Mucosa of rectum (tissue), 2 donors: ENCODE measurements around the gene ACOXL.

Experiments
- H3K27ac ChIP-seq, 2 donors: one replicate each; pipeline ENCODE4 v1.7.0; 2013; ENCODE audit warnings: inconsistent platforms in 2 of 2, low read depth in 2 of 2, low read length in 2 of 2
- H3K27me3 ChIP-seq, 2 donors: one replicate each; pipeline ENCODE4 v1.7.0; 2013; ENCODE audit warnings: low read length in 2 of 2; ENCODE audit not compliant: control insufficient read depth in 2 of 2, insufficient read depth in 2 of 2
- H3K36me3 ChIP-seq, 2 donors: one replicate each; pipeline ENCODE4 v1.7.0; 2013; ENCODE audit warnings: low read length in 2 of 2; ENCODE audit not compliant: control insufficient read depth in 2 of 2, insufficient read depth in 2 of 2
- H3K4me1 ChIP-seq, 2 donors: one replicate each; pipeline ENCODE4 v1.7.0; 2013; ENCODE audit warnings: low read length in 2 of 2, mild to moderate bottlenecking in 1 of 2; ENCODE audit not compliant: control insufficient read depth in 2 of 2, insufficient read depth in 2 of 2
- H3K4me3 ChIP-seq, 2 donors: one replicate each; pipeline ENCODE4 v1.7.0; 2013; ENCODE audit warnings: low read length in 2 of 2
- H3K9ac ChIP-seq, 2 donors: one replicate each; pipeline ENCODE4 v1.7.0; 2013; ENCODE audit warnings: low read length in 2 of 2, low read depth in 1 of 2, mild to moderate bottlenecking in 1 of 2
- H3K9me3 ChIP-seq, 2 donors: one replicate each; pipeline ENCODE4 v1.7.0; 2013; ENCODE audit warnings: low read length in 2 of 2; ENCODE audit not compliant: control insufficient read depth in 2 of 2
- donor health status: healthy.
- donor health status: Normal muscosa, but diverticular disease.

The ACOXL gene

DNA sequence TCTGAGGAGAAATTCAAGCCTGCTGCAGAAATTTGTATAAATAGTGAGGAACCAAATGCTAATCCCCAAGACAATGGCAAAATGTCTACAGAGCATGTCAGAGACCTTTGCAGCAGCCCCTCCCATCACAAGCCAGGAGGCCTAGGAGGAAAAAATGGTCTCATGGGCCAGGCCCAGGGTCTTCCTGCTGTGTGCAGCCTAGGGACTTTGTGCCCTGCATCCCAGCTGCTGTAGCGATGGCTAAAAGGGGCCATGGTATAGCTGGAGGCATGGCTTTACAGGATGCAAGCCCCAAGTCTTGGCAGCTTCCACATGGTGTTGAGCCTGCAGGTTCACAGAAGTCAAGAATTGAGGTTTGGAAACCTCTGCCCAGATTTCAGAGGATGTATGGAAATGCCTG is 197.2 kb downstream of the ACOXL start:
- Histone ChIP-seq H3K9me3 (peaks cover 3 to 4% of the 10 kb centered on the region in 2 donors), H3K9ac (no peak overlapping the region), H3K4me1 (no peaks in the 10 kb centered on the region), H3K27ac (no peak overlapping the region), H3K27me3 (no peaks in the 10 kb centered on the region), H3K4me3 (no peak overlapping the region), H3K36me3 (no peaks in the 10 kb centered on the region)

DNA sequence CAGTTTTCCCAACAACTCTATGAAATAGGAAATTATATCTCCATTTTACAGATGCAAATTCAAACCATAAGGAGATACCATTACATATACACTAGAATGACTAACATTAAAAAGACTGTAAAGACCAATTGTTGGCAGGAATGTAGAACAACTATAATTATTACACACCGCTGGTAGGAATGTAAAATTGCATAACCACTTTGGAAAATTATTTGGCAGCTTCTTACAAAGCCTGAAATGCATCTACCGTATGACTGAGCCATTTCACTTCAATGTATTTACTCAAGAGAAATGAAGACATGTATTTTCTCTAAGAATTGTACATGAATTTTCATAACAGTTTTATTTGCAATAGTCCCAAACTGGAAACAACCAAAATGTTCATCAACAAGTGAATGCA is 199.3 kb downstream of the ACOXL start:
- H3K4me3 ChIP-seq = no peak overlapping the region
- no peaks in the 10 kb centered on the region for H3K27me3 ChIP-seq
- no peaks in the 10 kb centered on the region for H3K36me3 ChIP-seq
- H3K9me3 ChIP-seq = peaks cover 3 to 4% of the 10 kb centered on the region in 2 donors
- no peak overlapping the region for H3K27ac ChIP-seq
- H3K9ac ChIP-seq = no peak overlapping the region
- H3K4me1 ChIP-seq = no peaks in the 10 kb centered on the region

DNA sequence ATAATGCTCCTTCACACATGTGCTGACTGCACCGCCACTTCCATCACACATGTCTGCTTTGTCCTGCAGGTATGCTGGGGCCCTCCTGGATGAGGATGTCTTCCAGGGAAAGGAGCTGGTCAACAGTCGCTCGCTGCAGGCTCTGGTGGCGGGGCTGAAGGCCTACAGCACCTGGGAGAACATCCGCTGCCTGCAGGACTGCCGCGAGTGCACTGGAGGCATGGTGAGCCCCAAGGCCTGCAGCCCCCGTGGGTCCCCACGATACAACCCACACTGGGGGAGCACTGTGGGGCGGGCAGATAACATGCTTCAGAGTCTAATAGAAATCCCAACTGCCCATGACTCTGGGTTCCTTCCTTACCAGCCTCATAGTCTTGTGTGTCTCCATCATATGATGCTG is 201.0 kb downstream of the ACOXL start:
- Histone ChIP-seq H3K27ac (no peak overlapping the region), H3K4me1 (no peaks in the 10 kb centered on the region), H3K9ac (no peak overlapping the region), H3K27me3 (no peaks in the 10 kb centered on the region), H3K9me3 (peaks cover 3 to 4% of the 10 kb centered on the region in 2 donors), H3K4me3 (no peak overlapping the region), H3K36me3 (no peaks in the 10 kb centered on the region)

DNA sequence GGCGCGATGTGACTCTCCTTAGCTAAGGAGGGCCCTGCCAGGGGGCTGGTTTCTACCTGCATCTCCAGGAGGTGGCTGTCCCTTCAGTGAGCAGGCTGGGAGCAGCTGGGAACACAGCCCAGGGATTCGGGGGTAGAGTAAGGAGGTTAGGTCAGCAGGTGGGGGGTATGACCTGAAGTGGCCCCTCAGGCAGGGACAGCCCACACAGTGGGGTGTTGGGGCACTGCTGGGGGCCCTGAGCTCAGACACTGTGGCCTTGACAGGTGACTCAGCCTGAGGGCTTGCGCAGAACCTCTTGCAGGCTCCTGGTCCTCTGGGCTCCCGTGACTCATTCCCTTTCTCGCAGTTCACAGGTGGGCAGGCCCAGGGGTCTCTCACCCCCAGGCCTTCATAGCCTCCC is 202.6 kb downstream of the ACOXL start:
- no peak overlapping the region for H3K27ac ChIP-seq
- H3K27me3 ChIP-seq = no peaks in the 10 kb centered on the region
- H3K4me1 ChIP-seq = no peaks in the 10 kb centered on the region
- no peaks in the 10 kb centered on the region for H3K36me3 ChIP-seq
- no peak overlapping the region for H3K9ac ChIP-seq
- peaks cover under 1 to 4% of the 10 kb centered on the region in 2 donors for H3K9me3 ChIP-seq
- H3K4me3 ChIP-seq = no peak overlapping the region

GRCh38 chr2:110940376-110940910 is 208.1 kb downstream of the ACOXL start:
- Histone ChIP-seq H3K27me3 (no peaks in the 10 kb centered on the region), H3K4me3 (no peak overlapping the region), H3K4me1 (no peaks in the 10 kb centered on the region), H3K36me3 (no peaks in the 10 kb centered on the region), H3K9me3 (no peaks in the 10 kb centered on the region), H3K27ac (no peak overlapping the region), H3K9ac (no peak overlapping the region)

DNA sequence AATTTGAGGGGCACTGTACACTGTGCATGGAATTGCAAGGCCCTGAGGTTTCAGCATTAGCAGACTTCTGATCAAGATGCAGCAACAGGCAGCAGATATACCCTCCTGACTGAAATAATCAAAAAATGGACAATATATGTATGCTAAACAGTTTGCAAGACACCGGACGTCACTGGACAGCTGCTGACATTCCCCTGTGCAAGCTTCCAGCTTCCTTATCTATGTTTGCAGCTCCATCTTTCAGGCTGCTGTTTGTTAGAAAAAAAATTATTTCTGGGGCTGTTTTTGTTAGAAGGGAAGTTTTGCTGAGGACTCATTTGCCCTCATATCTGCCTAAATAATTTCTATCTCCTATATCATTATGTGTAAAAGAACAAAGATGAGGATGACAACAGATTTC is 208.9 kb downstream of the ACOXL start:
- H3K9me3 ChIP-seq = no peaks in the 10 kb centered on the region

DNA sequence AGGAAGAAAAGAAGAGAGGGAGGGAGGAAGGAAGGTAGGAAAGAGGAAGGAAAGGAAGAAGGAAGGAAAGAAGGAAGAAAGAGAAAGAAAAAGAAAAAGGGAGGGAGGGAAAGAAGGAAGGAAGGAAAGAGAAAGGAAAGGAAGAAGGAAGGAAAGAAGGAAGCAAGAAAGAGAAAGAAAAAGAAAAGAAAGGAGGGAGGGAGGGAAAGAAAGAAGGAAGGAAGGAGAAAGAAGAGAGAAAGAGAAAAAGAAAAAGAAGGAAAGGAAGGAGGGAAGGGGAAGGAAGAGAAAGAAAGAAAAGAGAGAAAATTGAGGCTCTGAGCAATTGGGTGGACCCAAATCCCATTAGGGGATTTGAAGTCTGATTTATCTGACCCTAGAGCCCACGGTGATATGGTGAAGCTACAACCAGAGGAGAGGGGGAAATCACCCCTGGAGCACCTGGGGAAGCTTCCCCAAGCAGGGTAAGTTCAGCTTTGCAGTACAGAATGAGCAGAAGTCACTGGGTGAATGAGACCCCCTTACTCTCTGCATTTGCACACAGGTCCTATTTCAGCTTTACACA is 210.8 kb downstream of the ACOXL start:
- H3K9me3 ChIP-seq = no peaks in the 10 kb centered on the region
- H3K9ac ChIP-seq = no peak overlapping the region
- no peak overlapping the region for H3K27ac ChIP-seq
- no peaks in the 10 kb centered on the region for H3K27me3 ChIP-seq
- H3K36me3 ChIP-seq = no peaks in the 10 kb centered on the region
- no peaks in the 10 kb centered on the region for H3K4me1 ChIP-seq
- no peak overlapping the region for H3K4me3 ChIP-seq

More for the DNA sequence above, 208.9 kb downstream of the ACOXL start:
- Histone ChIP-seq H3K27ac (no peak overlapping the region), H3K36me3 (no peaks in the 10 kb centered on the region), H3K4me3 (no peak overlapping the region), H3K27me3 (no peaks in the 10 kb centered on the region), H3K9ac (no peak overlapping the region), H3K4me1 (no peaks in the 10 kb centered on the region)

- Histone ChIP-seq H3K36me3 (no peaks in the 10 kb centered on the region), H3K9me3 (no peaks in the 10 kb centered on the region), H3K27ac (no peak overlapping the region), H3K4me3 (no peak overlapping the region), H3K4me1 (no peaks in the 10 kb centered on the region), H3K9ac (no peak overlapping the region), H3K27me3 (no peaks in the 10 kb centered on the region)
Observed at GRCh38 chr2:110946902-110947301, 214.5 kb downstream of the ACOXL start.

- H3K4me1 ChIP-seq = no peaks in the 10 kb centered on the region
- no peak overlapping the region for H3K9ac ChIP-seq
- H3K27ac ChIP-seq = no peak overlapping the region
- H3K36me3 ChIP-seq = no peaks in the 10 kb centered on the region
- H3K4me3 ChIP-seq = no peak overlapping the region
- H3K27me3 ChIP-seq = no peaks in the 10 kb centered on the region
- no peaks in the 10 kb centered on the region for H3K9me3 ChIP-seq
Observed at GRCh38 chr2:110948027-110948674, 215.8 kb downstream of the ACOXL start.

- no peak overlapping the region for H3K4me3 ChIP-seq
- no peaks in the 10 kb centered on the region for H3K4me1 ChIP-seq
- no peaks in the 10 kb centered on the region for H3K36me3 ChIP-seq
- H3K27me3 ChIP-seq = no peaks in the 10 kb centered on the region
- no peak overlapping the region for H3K27ac ChIP-seq
- no peaks in the 10 kb centered on the region for H3K9me3 ChIP-seq
- H3K9ac ChIP-seq = no peak overlapping the region
Observed at GRCh38 chr2:110950281-110950680, 217.9 kb downstream of the ACOXL start.
